Right ventricle myocardium superior (tissue), 1 donor: ENCODE measurements around the gene GRIA1. TPM values are rescaled to one million over a fixed set of nuclear protein-coding genes. Genes with fewer than 3 reads are reported as not detected.

Experiments
- ATAC-seq: fragments of 200-7000 bp; cut with Tn5 transposase; one replicate; pipeline ENCODE4 v1.9.1; 2020; ENCODE audit warnings: mild to moderate bottlenecking; ENCODE audit not compliant: poor library complexity
- DNase-seq: peaks from one replicate; pipeline ENCODE4 v3.0.0-alpha.2; 2020
- intact Hi-C: fragments of 100-400 bp; cut with DNase I; formaldehyde crosslinking; loops from one replicate; pipeline ENCODE4 v1.11.2; 2022
- total RNA-seq: library from RNA; stranded (reverse); fragmentation: NEBNext Ultra II Directional; extraction: Animal tissue kit (Norgen Biotek cat#: 25700); gene quantifications from one replicate; pipeline ENCODE4 v1.2.1, GENCODE V29; 2021
- donor health status: DM: no; HTN: yes; CAD: no; lungs with severe emphysema.

The GRIA1 gene
- total RNA-seq, 1 donor from 2014 or later: 0.05 TPM

- no peak for DNase-seq
- intact Hi-C loops: no loop called here
- no peak for ATAC-seq
Measured at GRCh38 chr5:153780876-153781705, 290.6 kb downstream of the GRIA1 start.

- intact Hi-C loops: no loop called here
- DNase-seq (no peak), ATAC-seq (no peak)
Measured at GRCh38 chr5:153782589-153783361, 292.3 kb downstream of the GRIA1 start.

- ATAC-seq: no peak
- no peak for DNase-seq
- intact Hi-C loops: no loop called here
Measured at GRCh38 chr5:153783362-153783658, 292.8 kb downstream of the GRIA1 start.

- DNase-seq (no peak), ATAC-seq (no peak)
Measured at GRCh38 chr5:153784277-153784676, 293.8 kb downstream of the GRIA1 start.

GRCh38 chr5:153791339-153791738 lies 300.9 kb downstream of the GRIA1 start:
- DNase-seq (no peak), ATAC-seq (no peak)
- intact Hi-C loops: no loop called here

More at GRCh38 chr5:153784277-153784676, 293.8 kb downstream of the GRIA1 start:
- intact Hi-C loops: no loop called here

- DNase-seq: no peak
- intact Hi-C loops: no loop called here
- ATAC-seq: no peak
Measured at GRCh38 chr5:153792305-153792704, 301.8 kb downstream of the GRIA1 start.

GRCh38 chr5:153793699-153794098 lies 303.2 kb downstream of the GRIA1 start:
- intact Hi-C loops: no loop called here
- DNase-seq (no peak), ATAC-seq (no peak)

- intact Hi-C loops: no loop called here
- ATAC-seq (no peak), DNase-seq (no peak)
Measured at GRCh38 chr5:153794327-153794726, 303.9 kb downstream of the GRIA1 start.

- ATAC-seq (no peak), DNase-seq (no peak)
- intact Hi-C loops: no loop called here
Measured at GRCh38 chr5:153796527-153796926, 306.1 kb downstream of the GRIA1 start.

GRCh38 chr5:153797484-153797883 lies 307.0 kb downstream of the GRIA1 start:
- intact Hi-C loops: no loop called here
- no peak for DNase-seq
- no peak for ATAC-seq

- intact Hi-C loops: no loop called here
- DNase-seq (no peak), ATAC-seq (no peak)
Measured at GRCh38 chr5:153798830-153799229, 308.4 kb downstream of the GRIA1 start.

- DNase-seq: no peak
- no peak for ATAC-seq
- intact Hi-C loops: no loop called here
Measured at GRCh38 chr5:153799466-153799865, 309.0 kb downstream of the GRIA1 start.

GRCh38 chr5:153802050-153802821 lies 311.8 kb downstream of the GRIA1 start:
- intact Hi-C loops: no loop called here
- ATAC-seq: no peak
- DNase-seq: no peak

- no peak for ATAC-seq
- DNase-seq: no peak
- intact Hi-C loops: no loop called here
Measured at GRCh38 chr5:153807801-153808200, 317.3 kb downstream of the GRIA1 start.

GRCh38 chr5:153809166-153809565 lies 318.7 kb downstream of the GRIA1 start:
- intact Hi-C loops: no loop called here
- ATAC-seq: no peak
- DNase-seq: no peak

GRCh38 chr5:153813901-153814300 lies 323.4 kb downstream of the GRIA1 start:
- intact Hi-C loops: no loop called here
- no peak for DNase-seq
- no peak for ATAC-seq

- no peak for ATAC-seq
- intact Hi-C loops: no loop called here
- DNase-seq: no peak
Measured at GRCh38 chr5:153816870-153817269, 326.4 kb downstream of the GRIA1 start.

GRCh38 chr5:153818626-153819025 lies 328.2 kb downstream of the GRIA1 start:
- intact Hi-C loops: no loop called here
- DNase-seq: no peak
- no peak for ATAC-seq

- DNase-seq (no peak), ATAC-seq (no peak)
- intact Hi-C loops: no loop called here
Measured at GRCh38 chr5:153823036-153823435, 332.6 kb downstream of the GRIA1 start.

- DNase-seq (no peak), ATAC-seq (no peak)
- intact Hi-C loops: no loop called here
Measured at GRCh38 chr5:153824909-153825308, 334.4 kb downstream of the GRIA1 start.
